ENCODE results near the gene UNC13D.
"Not testable (repeated sequence)": the region's sequence is repeated elsewhere in the genome, so short reads cannot be mapped to it uniquely, and the experiment has no call there.

UNC13D gene

GRCh38 chr17:75811174-75811573 is 33.0 kb downstream of the UNC13D start:
- H3K4me1 ChIP-seq (ENCODE audit: control insufficient read depth, insufficient read depth, low read length), result peaks cover 9% of the 10 kb centered on the region
- CTCF ChIA-PET, result interaction anchor here (0.8 to 1.1 kb wide), 2 partner anchors 86 to 177 kb away, joined by 3 to 7 read pairs; partner anchors contain the start of gene TRIM65
- H3K27ac ChIP-seq (ENCODE audit: extremely low read depth, low read depth, low read length), result no peak overlapping the region
- POLR2A ChIA-PET, result interaction anchor here (1.2 kb wide), 1 partner anchor 44 kb away, joined by 3 read pairs; the partner anchor contains the start of gene WBP2
- H3K4me3 ChIP-seq (ENCODE audit: low read depth, low read length), result no peak overlapping the region
- H3K36me3 ChIP-seq (ENCODE audit: control insufficient read depth in 2 of 2, insufficient read depth in 1 of 2, low read length in 2 of 2), result peaks cover 33 to 66% of the 10 kb centered on the region in 2 experiments
- H3K9me3 ChIP-seq (ENCODE audit: control insufficient read depth, insufficient read depth, low read depth, low read length), result no peaks in the 10 kb centered on the region
- TF ChIP-seq GFI1B (tag by site-specific recombination; IDR thresholded peaks at IDR 0.05) (no peak), ZFP37 (tag by site-specific recombination; IDR thresholded peaks at IDR 0.05) (no peak), ZNF501 (tag by site-specific recombination; IDR thresholded peaks at IDR 0.05) (no peak), ZNF211 (tag by site-specific recombination; IDR thresholded peaks at IDR 0.05; ENCODE audit: low read depth) (no peak), ZNF404 (tag by site-specific recombination; IDR thresholded peaks at IDR 0.05) (no peak)

GRCh38 chr17:75810756-75811155 is 33.4 kb downstream of the UNC13D start:
- ChIA-PET CTCF (interaction anchor here (1.1 kb wide), 1 partner anchor 177 kb away, joined by 3 read pairs; no protein-coding TSS in a partner anchor), POLR2A (interaction anchor here (1.2 kb wide), 1 partner anchor 45 kb away, joined by 3 read pairs; the partner anchor contains the start of gene WBP2)
- H3K9me3 ChIP-seq (ENCODE audit: control insufficient read depth, insufficient read depth, low read depth, low read length); H3K27ac ChIP-seq (ENCODE audit: extremely low read depth, low read depth, low read length); H3K4me3 ChIP-seq (ENCODE audit: low read depth, low read length); H3K4me1 ChIP-seq (ENCODE audit: control insufficient read depth, insufficient read depth, low read length): not testable (repeated sequence)
- H3K36me3 ChIP-seq (ENCODE audit: control insufficient read depth in 2 of 2, insufficient read depth in 1 of 2, low read length in 2 of 2), result peaks cover 29 to 63% of the 10 kb centered on the region in 2 experiments

GRCh38 chr17:75810216-75810615 is 34.0 kb downstream of the UNC13D start:
- H3K4me3 ChIP-seq (ENCODE audit: low read depth, low read length), result no peak overlapping the region
- POLR2A ChIA-PET, result interaction anchor here (1.2 kb wide), 1 partner anchor 45 kb away, joined by 3 read pairs; the partner anchor contains the start of gene WBP2
- H3K9me3 ChIP-seq (ENCODE audit: control insufficient read depth, insufficient read depth, low read depth, low read length), result no peaks in the 10 kb centered on the region
- H3K4me1 ChIP-seq (ENCODE audit: control insufficient read depth, insufficient read depth, low read length), result peaks cover 9% of the 10 kb centered on the region
- H3K36me3 ChIP-seq (ENCODE audit: control insufficient read depth in 2 of 2, insufficient read depth in 1 of 2, low read length in 2 of 2), result peaks cover 24 to 59% of the 10 kb centered on the region in 2 experiments
- no peak overlapping the region for H3K27ac ChIP-seq (ENCODE audit: extremely low read depth, low read depth, low read length)
- CTCF ChIA-PET, result interaction anchor here (1.1 kb wide), 1 partner anchor 176 kb away, joined by 3 read pairs; no protein-coding TSS in a partner anchor
- peak; percentile 68; the same call in 1 of the 2 replicates for TF ChIP-seq KLF17 (tag by site-specific recombination; IDR thresholded peaks at IDR 0.05)
- no peak for TF ChIP-seq ZIC2 (tag by site-specific recombination; IDR thresholded peaks at IDR 0.05)
- TF ChIP-seq ZNF501 (tag by site-specific recombination; IDR thresholded peaks at IDR 0.05), result no peak
- no peak for TF ChIP-seq ZNF639 (tag by site-specific recombination; IDR thresholded peaks at IDR 0.05)
- no peak for TF ChIP-seq HOXA7 (CRISPR knock-in tag; IDR thresholded peaks at IDR 0.05; ENCODE audit: borderline replicate concordance)
- peak; percentile 99 for TF ChIP-seq KLF1 (tag by site-specific recombination; IDR thresholded peaks at IDR 0.05)
- TF ChIP-seq WT1 (tag by site-specific recombination; IDR thresholded peaks at IDR 0.05), result peak; percentile 97
- TF ChIP-seq SP3 (tag by site-specific recombination; IDR thresholded peaks at IDR 0.05), result peak; percentile 58; the same call in 1 of the 2 replicates
- TF ChIP-seq KLF7 (tag by site-specific recombination; IDR thresholded peaks at IDR 0.05; ENCODE audit: borderline replicate concordance), result 0 out of 2 replicates have a peak, but pooled peaks have one; percentile 48
- TF ChIP-seq KLF9 (tag by site-specific recombination; IDR thresholded peaks at IDR 0.05; ENCODE audit: low read depth), result peak; percentile 82; the same call in 1 of the 2 replicates

- ChIA-PET POLR2A (interaction anchor here (0.9 to 2.8 kb wide), 3 partner anchors 10 to 33 kb away, joined by 3 to 19 read pairs (median 10); no protein-coding TSS in a partner anchor), CTCF (interaction anchor here (1.0 kb wide), 1 partner anchor 20 kb away, joined by 3 read pairs; no protein-coding TSS in a partner anchor)
- peaks cover 24 to 54% of the 10 kb centered on the region in 2 experiments for H3K36me3 ChIP-seq (ENCODE audit: control insufficient read depth in 2 of 2, insufficient read depth in 1 of 2, low read length in 2 of 2)
- peak overlapping the region; percentile 74 for H3K27ac ChIP-seq (ENCODE audit: extremely low read depth, low read depth, low read length)
- H3K4me1 ChIP-seq (ENCODE audit: control insufficient read depth, insufficient read depth, low read length), result peaks cover 9% of the 10 kb centered on the region
- no peaks in the 10 kb centered on the region for H3K9me3 ChIP-seq (ENCODE audit: control insufficient read depth, insufficient read depth, low read depth, low read length)
- no peak overlapping the region for H3K4me3 ChIP-seq (ENCODE audit: low read depth, low read length)
- no peak for TF ChIP-seq ZNF266 (tag by site-specific recombination; IDR thresholded peaks at IDR 0.05; ENCODE audit: low read depth)
- TF ChIP-seq ZNF449 (tag by site-specific recombination; IDR thresholded peaks at IDR 0.05), result no peak
- TF ChIP-seq PRDM10 (tag by site-specific recombination; IDR thresholded peaks at IDR 0.05), result no peak
- no peak for TF ChIP-seq ZNF48 (tag by site-specific recombination; IDR thresholded peaks at IDR 0.05)
- TF ChIP-seq KLF16 (tag by site-specific recombination; IDR thresholded peaks at IDR 0.05), result no peak
- no peak for TF ChIP-seq WT1 (tag by site-specific recombination; IDR thresholded peaks at IDR 0.05)
- TF ChIP-seq ZNF248 (tag by site-specific recombination; IDR thresholded peaks at IDR 0.05), result no peak
Measured at GRCh38 chr17:75809631-75810111, 34.5 kb downstream of the UNC13D start.

All from HEK293 (cell line).